Measurements from ENCODE around the gene SLC6A13. TPM values are rescaled to one million over a fixed set of nuclear protein-coding genes. Genes with fewer than 3 reads are reported as not detected.

SLC6A13 gene
- total and polyA plus RNA-seq, 2 donors (not counting 3 experiments of a cell fraction or from before 2014, with no cell fraction given): 0.14 TPM; not detected in 1

DNA sequence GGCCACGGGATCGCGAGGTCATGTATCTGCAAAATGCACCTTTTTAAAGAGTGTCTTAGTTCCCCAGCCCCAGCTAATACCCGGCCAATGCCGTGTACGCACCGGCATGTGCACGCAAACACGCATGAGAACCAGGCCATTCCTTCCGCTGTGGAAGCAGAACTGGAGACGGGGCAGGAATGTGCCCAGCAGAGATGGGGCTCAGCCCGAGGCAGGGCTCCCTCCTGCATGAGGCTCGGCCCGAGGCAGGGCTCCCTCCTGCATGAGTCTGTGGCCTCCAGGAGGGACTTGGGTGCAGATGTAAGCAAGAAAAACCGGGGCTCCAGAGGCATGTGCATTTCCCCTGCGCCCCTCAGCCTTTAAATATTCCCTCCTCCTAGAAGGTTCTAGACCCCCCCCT, 86.9 kb downstream of the SLC6A13 start:
- FAIRE-seq (no peak), DNase-seq (ENCODE audit: low read depth, low spot score) (no peak)
- Histone ChIP-seq H2AFZ (ENCODE audit: low read depth, low read length) (no peak overlapping the region), H3K9me3 (replicated peaks; ENCODE audit: control insufficient read depth, insufficient read depth, low read length) (no peaks in the 10 kb centered on the region), H3K4me3 (replicated peaks in 1 of 3; ENCODE audit: insufficient read depth in 1 of 3, low read depth in 1 of 3, low read length in 3 of 3) (no peak overlapping the region), H3K4me1 (ENCODE audit: control insufficient read depth, extremely low read depth, insufficient read depth, low read length) (no peaks in the 10 kb centered on the region), H3K36me3 (ENCODE audit: control insufficient read depth in 2 of 2, extremely low read depth in 1 of 2, insufficient read depth in 2 of 2, low read length in 2 of 2) (no peaks in the 10 kb centered on the region), H3K9me1 (replicated peaks; ENCODE audit: control insufficient read depth, extremely low read depth, insufficient read depth, low read length) (no peaks in the 10 kb centered on the region), H3K27me3 (ENCODE audit: control insufficient read depth in 2 of 2, insufficient read depth in 2 of 2, low read length in 2 of 2) (peaks cover 0 to 2% of the 10 kb centered on the region in 2 experiments), H3K27ac (ENCODE audit: insufficient read depth, low read depth, low read length) (no peak overlapping the region), H3K4me2 (ENCODE audit: insufficient read depth, low read length) (no peak overlapping the region), H4K20me1 (replicated peaks; ENCODE audit: control insufficient read depth, extremely low read depth, insufficient read depth, low read length) (no peaks in the 10 kb centered on the region), H3K79me2 (ENCODE audit: control insufficient read depth, insufficient read depth, low read length) (no peaks in the 10 kb centered on the region), H3K9ac (replicated peaks; ENCODE audit: extremely low read depth, insufficient read depth, low read length) (no peak overlapping the region)
- CTCF ChIA-PET: no interaction called here
- POLR2A ChIA-PET: no interaction called here
- intact Hi-C loops (cut with micrococcal nuclease) (no loop called here), dilution Hi-C loops (cut with MboI; ENCODE audit: extremely low pct_ligation_motif_present, low sequenced_read_pairs) (no loop called here)
- TF ChIP-seq JUN (IDR thresholded peaks at IDR 0.05; ENCODE audit: borderline replicate concordance, insufficient read depth, insufficient read length, low read depth): no peak
- TF ChIP-seq FOS (IDR thresholded peaks at IDR 0.05; ENCODE audit: borderline replicate concordance, insufficient read depth, low read length): no peak
- no peak for TF ChIP-seq CTCF (IDR thresholded peaks at IDR 0.05; ENCODE audit: extremely low read depth in 1 of 2, insufficient read depth in 1 of 2, low read depth in 1 of 2, low read length in 2 of 2)
- no peak for TF ChIP-seq POLR2A (IDR thresholded peaks at IDR 0.05; ENCODE audit: low read depth, low read length)
- TF ChIP-seq EZH2 (IDR thresholded peaks at IDR 0.05; ENCODE audit: borderline replicate concordance, low read depth, low read length, severe bottlenecking): no peak
- no TSS peak for BruUV-seq (replicated peaks)

DNA sequence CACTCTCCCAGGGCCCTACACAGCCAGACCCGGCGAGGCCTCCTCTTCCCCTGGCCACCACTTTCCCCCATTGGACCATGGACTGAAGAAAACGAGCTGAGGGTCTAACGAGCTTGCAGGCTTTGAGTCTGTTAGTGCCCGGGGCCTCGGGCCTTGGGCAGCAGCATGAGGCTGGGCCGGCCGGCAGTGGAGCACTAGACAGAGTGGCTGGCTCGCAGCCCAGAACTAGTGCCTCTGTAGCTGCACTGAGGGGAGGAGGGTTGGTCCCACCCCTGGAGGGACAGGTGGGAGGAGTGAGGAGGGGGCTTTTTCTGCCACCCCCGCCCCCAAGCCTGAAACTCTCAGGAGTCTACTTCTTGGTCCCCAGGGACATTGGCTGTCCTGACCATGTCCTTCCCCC, 87.4 kb downstream of the SLC6A13 start:
- no peak overlapping the region for H3K27ac ChIP-seq (ENCODE audit: insufficient read depth, low read depth, low read length)
- no peaks in the 10 kb centered on the region for H3K4me1 ChIP-seq (ENCODE audit: control insufficient read depth, extremely low read depth, insufficient read depth, low read length)
- DNase-seq (ENCODE audit: low read depth, low spot score) (no peak), FAIRE-seq (no peak)
- H3K27me3 ChIP-seq (ENCODE audit: control insufficient read depth in 2 of 2, insufficient read depth in 2 of 2, low read length in 2 of 2): peaks cover 0 to 2% of the 10 kb centered on the region in 2 experiments
- no peak overlapping the region for H3K4me2 ChIP-seq (ENCODE audit: insufficient read depth, low read length)
- CTCF ChIA-PET: no interaction called here
- H3K36me3 ChIP-seq (ENCODE audit: control insufficient read depth in 2 of 2, extremely low read depth in 1 of 2, insufficient read depth in 2 of 2, low read length in 2 of 2): no peaks in the 10 kb centered on the region
- POLR2A ChIA-PET: no interaction called here
- H3K4me3 ChIP-seq (replicated peaks in 1 of 3; ENCODE audit: insufficient read depth in 1 of 3, low read depth in 1 of 3, low read length in 3 of 3): no peak overlapping the region
- dilution Hi-C loops (cut with MboI; ENCODE audit: extremely low pct_ligation_motif_present, low sequenced_read_pairs) (no loop called here), intact Hi-C loops (cut with micrococcal nuclease) (no loop called here)
- H3K79me2 ChIP-seq (ENCODE audit: control insufficient read depth, insufficient read depth, low read length): no peaks in the 10 kb centered on the region
- H4K20me1 ChIP-seq (replicated peaks; ENCODE audit: control insufficient read depth, extremely low read depth, insufficient read depth, low read length): no peaks in the 10 kb centered on the region
- H3K9ac ChIP-seq (replicated peaks; ENCODE audit: extremely low read depth, insufficient read depth, low read length): no peak overlapping the region
- no peaks in the 10 kb centered on the region for H3K9me1 ChIP-seq (replicated peaks; ENCODE audit: control insufficient read depth, extremely low read depth, insufficient read depth, low read length)
- TF ChIP-seq GATA2 (IDR thresholded peaks at IDR 0.05; ENCODE audit: insufficient read depth, insufficient read length, low read depth, low read length) (no peak), EZH2 (IDR thresholded peaks at IDR 0.05; ENCODE audit: borderline replicate concordance, low read depth, low read length, severe bottlenecking) (no peak), JUN (IDR thresholded peaks at IDR 0.05; ENCODE audit: borderline replicate concordance, insufficient read depth, insufficient read length, low read depth) (no peak), FOS (IDR thresholded peaks at IDR 0.05; ENCODE audit: borderline replicate concordance, insufficient read depth, low read length) (no peak), CTCF (IDR thresholded peaks at IDR 0.05; ENCODE audit: extremely low read depth in 1 of 2, insufficient read depth in 1 of 2, low read depth in 1 of 2, low read length in 2 of 2) (no peak), POLR2A (IDR thresholded peaks at IDR 0.05; ENCODE audit: low read depth, low read length) (no peak), MYC (IDR thresholded peaks at IDR 0.05; ENCODE audit: low read depth, low read length) (no peak), POLR2AphosphoS5 (IDR thresholded peaks at IDR 0.05; ENCODE audit: insufficient read depth, low read depth, low read length) (no peak), MAX (IDR thresholded peaks at IDR 0.05; ENCODE audit: insufficient read depth, insufficient read length) (no peak)
- H3K9me3 ChIP-seq (replicated peaks; ENCODE audit: control insufficient read depth, insufficient read depth, low read length): no peaks in the 10 kb centered on the region
- no TSS peak for BruUV-seq (replicated peaks)
- H2AFZ ChIP-seq (ENCODE audit: low read depth, low read length): no peak overlapping the region

Measured in endothelial cell of umbilical vein (primary cell).